IMR-90 (cell line): ENCODE data around the gene COL5A1. TPM values are rescaled to one million over a fixed set of nuclear protein-coding genes. Genes with fewer than 3 reads are reported as not detected.

Experiments
- ATAC-seq: fragments of 200-7000 bp; cut with Tn5 transposase; 2 replicates; pipeline ENCODE4 v1.9.1; 2020; ENCODE audit warnings: low read depth, mild to moderate bottlenecking, moderate library complexity
- BruUV-seq: library from RNA; stranded (reverse); fragments of 400-500 nt; replicated peaks from 2 replicates; lab custom pipeline; 2021; lab: Mats Ljungman, UMichigan
- CTCF ChIA-PET: fragments of 300-600 bp; formaldehyde crosslinking; extraction: SDS; loops from one replicate; lab custom pipeline; 2021; ENCODE audit warnings: antibody characterized with exemption; lab: Yijun Ruan, JAX
- POLR2A ChIA-PET: fragments of 300-600 bp; sonication (Branson Sonifier 250); formaldehyde crosslinking; loops from one replicate; lab custom pipeline; 2022; ENCODE audit warnings: antibody characterized with exemption; ENCODE audit not compliant: unreplicated experiment; lab: Charles Lee
- DNase-seq: peaks from one replicate; pipeline ENCODE4 v3.0.0; 2013
- H2AFZ ChIP-seq: replicated peaks from 2 replicates; pipeline ENCODE3; 2013; ENCODE audit warnings: low read length, mild to moderate bottlenecking; ENCODE audit not compliant: poor library complexity
- H2AK5ac ChIP-seq: 2 replicates; pipeline ENCODE4 v1.6.1; 2013; ENCODE audit warnings: low read depth, low read length, inconsistent platforms
- H2AK9ac ChIP-seq: replicated peaks from 2 replicates; pipeline ENCODE3; 2013; ENCODE audit warnings: mild to moderate bottlenecking, low read depth, low read length, moderate library complexity; ENCODE audit not compliant: poor library complexity
- H2BK120ac ChIP-seq: 2 replicates; pipeline ENCODE4 v1.6.1; 2013; ENCODE audit warnings: low read depth, low read length, inconsistent platforms
- H2BK15ac ChIP-seq: 3 replicates; pipeline ENCODE4 v1.6.1; 2013; ENCODE audit warnings: low read depth, low read length, inconsistent platforms
- H2BK20ac ChIP-seq: 2 replicates; pipeline ENCODE4 v1.6.1; 2013; ENCODE audit warnings: low read depth, mild to moderate bottlenecking, inconsistent platforms, low read length, moderate library complexity
- H2BK5ac ChIP-seq: 2 replicates; pipeline ENCODE4 v1.6.1; 2013; ENCODE audit warnings: mild to moderate bottlenecking, low read depth, low read length, inconsistent platforms; ENCODE audit not compliant: poor library complexity, severe bottlenecking
- H3K14ac ChIP-seq: replicated peaks from 2 replicates; pipeline ENCODE4 v1.6.1; 2013; ENCODE audit warnings: low read depth, low read length, inconsistent platforms
- H3K18ac ChIP-seq: 2 replicates; pipeline ENCODE4 v1.6.1; 2013; ENCODE audit warnings: low read depth, low read length, control low read depth
- H3K23ac ChIP-seq: 2 replicates; pipeline ENCODE4 v1.6.1; 2013; ENCODE audit warnings: low read depth, low read length, inconsistent platforms
- H3K27ac ChIP-seq: 2 replicates; pipeline ENCODE4 v1.5.1; 2013; ENCODE audit warnings: mild to moderate bottlenecking, control low read depth, low read length; ENCODE audit not compliant: insufficient read depth
- H3K27me3 ChIP-seq: 2 replicates; pipeline ENCODE4 v1.6.1; 2013; ENCODE audit warnings: low read length; ENCODE audit not compliant: control insufficient read depth, insufficient read depth
- H3K36me3 ChIP-seq: 2 replicates; pipeline ENCODE4 v1.6.1; 2013; ENCODE audit warnings: low read length, mixed read lengths; ENCODE audit not compliant: control insufficient read depth, insufficient read depth
- H3K4ac ChIP-seq: 2 replicates; pipeline ENCODE4 v1.6.1; 2013; ENCODE audit warnings: low read depth, low read length, inconsistent platforms
- H3K4me1 ChIP-seq: 2 replicates; pipeline ENCODE4 v1.6.1; 2013; ENCODE audit warnings: low read length, mixed read lengths; ENCODE audit not compliant: control insufficient read depth, insufficient read depth
- H3K4me2 ChIP-seq: 2 replicates; pipeline ENCODE4 v1.6.1; 2013; ENCODE audit warnings: low read depth, mild to moderate bottlenecking, control low read depth, low read length, moderate library complexity
- H3K4me3 ChIP-seq: 2 replicates; pipeline ENCODE4 v1.5.1; 2013; ENCODE audit warnings: low read depth, mild to moderate bottlenecking, control low read depth, low read length, moderate library complexity; ENCODE audit not compliant: insufficient read depth
- H3K56ac ChIP-seq: 2 replicates; pipeline ENCODE4 v1.6.1; 2013; ENCODE audit warnings: low read length, inconsistent platforms; ENCODE audit not compliant: insufficient read depth; ENCODE audit errors: extremely low read depth
- H3K79me1 ChIP-seq, 2 experiments: 2 replicates each; pipeline ENCODE4 v1.6.1; 2013; ENCODE audit warnings: low read length in 2 of 2, inconsistent platforms in 1 of 2, low read depth in 1 of 2
- H3K9ac ChIP-seq: 2 replicates; pipeline ENCODE4 v1.6.1; 2013; ENCODE audit warnings: low read depth, low read length, control low read depth
- H3K9me1 ChIP-seq: 2 replicates; pipeline ENCODE4 v1.6.1; 2013; ENCODE audit warnings: low read length, inconsistent platforms; ENCODE audit not compliant: insufficient read depth
- H3K9me3 ChIP-seq: 2 replicates; pipeline ENCODE4 v1.6.1; 2013; ENCODE audit warnings: low read length; ENCODE audit not compliant: control insufficient read depth, insufficient read depth
- H4K20me1 ChIP-seq: 2 replicates; pipeline ENCODE4 v1.6.1; 2013; ENCODE audit warnings: low read length, inconsistent platforms; ENCODE audit not compliant: insufficient read depth
- H4K5ac ChIP-seq: 2 replicates; pipeline ENCODE4 v1.6.1; 2013; ENCODE audit warnings: mild to moderate bottlenecking, low read depth, low read length, control low read depth
- H4K8ac ChIP-seq, 2 experiments: 2 replicates each; pipeline ENCODE4 v1.6.1; 2013; ENCODE audit warnings: low read depth in 2 of 2, low read length in 2 of 2, control low read depth in 1 of 2, inconsistent platforms in 1 of 2
- H4K91ac ChIP-seq: 2 replicates; pipeline ENCODE4 v1.6.1; 2013; ENCODE audit warnings: low read depth, low read length, inconsistent platforms; ENCODE audit not compliant: insufficient read depth
- BHLHE40 ChIP-seq: fragments of 150-350 bp; IDR thresholded peaks from 2 replicates; pipeline ENCODE4 v1.6.1; 2016; ENCODE audit warnings: mild to moderate bottlenecking, low read depth, low read length
- CEBPB ChIP-seq: IDR thresholded peaks from 2 replicates; pipeline ENCODE4 v1.6.1; 2012; ENCODE audit warnings: low read depth, low read length, improper control_type of control experiment
- CHD1 ChIP-seq: IDR thresholded peaks from 2 replicates; pipeline ENCODE4 v1.6.1; 2012; ENCODE audit warnings: low read depth, low read length, improper control_type of control experiment
- CTCF ChIP-seq: conservative IDR thresholded peaks from 2 replicates; pipeline ENCODE4 v1.5.1; 2012; ENCODE audit warnings: mild to moderate bottlenecking, low read depth, low read length, improper control_type of control experiment
- ELK1 ChIP-seq: fragments of 150-350 bp; IDR thresholded peaks from 2 replicates; pipeline ENCODE4 v1.6.1; 2016; ENCODE audit warnings: low read depth, mild to moderate bottlenecking, low read length, moderate library complexity, borderline replicate concordance
- FOS ChIP-seq: fragments of 150-350 bp; IDR thresholded peaks from 2 replicates; pipeline ENCODE4 v1.6.1; 2016; ENCODE audit warnings: low read depth, low read length
- MAFK ChIP-seq: IDR thresholded peaks from 2 replicates; pipeline ENCODE4 v1.6.1; 2012; ENCODE audit warnings: low read depth, low read length, improper control_type of control experiment
- MAZ ChIP-seq: IDR thresholded peaks from 2 replicates; pipeline ENCODE4 v1.6.1; 2012; ENCODE audit warnings: low read depth, mild to moderate bottlenecking, low read length, improper control_type of control experiment, moderate library complexity, borderline replicate concordance
- MXI1 ChIP-seq: IDR thresholded peaks from 2 replicates; pipeline ENCODE4 v1.6.1; 2012; ENCODE audit warnings: low read depth, mild to moderate bottlenecking, low read length, moderate library complexity, borderline replicate concordance
- NFE2L2 ChIP-seq: fragments of 150-350 bp; IDR thresholded peaks from 2 replicates; pipeline ENCODE4 v1.6.1; 2016; ENCODE audit warnings: low read depth, mild to moderate bottlenecking, low read length
- POLR2A ChIP-seq: IDR thresholded peaks from 2 replicates; pipeline ENCODE4 v1.6.1; 2012; ENCODE audit warnings: mild to moderate bottlenecking, low read depth, low read length
- RAD21 ChIP-seq: IDR thresholded peaks from 2 replicates; pipeline ENCODE4 v1.6.1; 2012; ENCODE audit warnings: low read length, improper control_type of control experiment
- RCOR1 ChIP-seq: IDR thresholded peaks from 2 replicates; pipeline ENCODE4 v1.6.1; 2012; ENCODE audit warnings: mild to moderate bottlenecking, low read length, improper control_type of control experiment; ENCODE audit not compliant: insufficient replicate concordance
- RFX5 ChIP-seq: IDR thresholded peaks from 2 replicates; pipeline ENCODE4 v1.8.0; 2012; ENCODE audit warnings: low read depth, mild to moderate bottlenecking, low read length, moderate library complexity
- SMC3 ChIP-seq: fragments of 150-350 bp; IDR thresholded peaks from 2 replicates; pipeline ENCODE4 v1.6.1; 2016; ENCODE audit warnings: low read depth, mild to moderate bottlenecking, antibody characterized with exemption, low read length, moderate library complexity
- USF2 ChIP-seq: fragments of 150-350 bp; IDR thresholded peaks from 2 replicates; pipeline ENCODE4 v1.6.1; 2017; ENCODE audit warnings: mild to moderate bottlenecking, antibody characterized with exemption, low read length, low read depth
- WGBS, 2 experiments: methylation state at CpG; one replicate each; pipeline versions ENCODE4 v1.1.5 to v1.1.7; 2013; ENCODE audit warnings: missing lambda C conversion rate in 2 of 2; ENCODE audit not compliant: insufficient read length in 1 of 2; ENCODE audit errors: extremely low coverage in 2 of 2; 5-methylcytosine and 5-hydroxymethylcytosine counted together
- dilution Hi-C: fragments of 300-500 bp; cut with HindIII; formaldehyde crosslinking; loops from one replicate; pipeline ENCODE4 v1.14.3; 2018; ENCODE audit warnings: low sequenced_read_pairs; ENCODE audit not compliant: unreplicated experiment
- in situ Hi-C: fragments of 300-500 bp; cut with MboI; formaldehyde crosslinking; loops from 3 replicates; pipeline ENCODE4 v1.14.3; 2019; ENCODE audit warnings: low sequenced_read_pairs, inconsistent platforms, mixed read lengths
- intact Hi-C: fragments of 100-400 bp; cut with micrococcal nuclease; formaldehyde crosslinking; loops from 2 replicates; pipeline ENCODE4 v1.10.0; 2022
- polyA plus RNA-seq, 3 experiments: library from polyadenylated mRNA; depleted of rRNA; stranded (reverse); fragments of >200 nt; gene quantifications; 2 replicates each; pipeline ENCODE4 v1.2.3, GENCODE V29; 2012; ENCODE audit warnings: low replicate concordance in 1 of 3
- total RNA-seq: library from RNA; depleted of rRNA; stranded (reverse); fragments of >200 nt; gene quantifications from 2 replicates; pipeline ENCODE4 v1.2.3, GENCODE V29; 2012

COL5A1 gene
- total and polyA plus RNA-seq, 2 of the 4 experiments (the other 2 are of a cell fraction): 19.2 to 173 TPM

- Histone ChIP-seq H3K9me3 (no peaks in the 10 kb centered on the region), H4K91ac (no peak overlapping the region), H3K56ac (no peak overlapping the region), H3K36me3 (peaks cover 92% of the 10 kb centered on the region), H3K4me2 (no peak overlapping the region), H3K23ac (no peak overlapping the region), H4K20me1 (peaks cover 45% of the 10 kb centered on the region), H2AK9ac (no peak overlapping the region), H3K4ac (no peak overlapping the region), H3K27me3 (no peaks in the 10 kb centered on the region), H2AK5ac (no peak overlapping the region), H3K27ac (no peak overlapping the region), H3K18ac (no peak overlapping the region), H3K4me1 (peaks cover 2% of the 10 kb centered on the region; the same call in 1 of the 2 replicates), H3K4me3 (no peak overlapping the region), H2BK20ac (no peak overlapping the region), H2AFZ (no peak overlapping the region), H2BK15ac (no peak overlapping the region), H3K9me1 (peaks cover 16% of the 10 kb centered on the region), H3K9ac (no peak overlapping the region), H4K5ac (no peak overlapping the region), H2BK5ac (no peak overlapping the region), H3K79me1 (peaks cover 20 to 79% of the 10 kb centered on the region in 2 experiments), H3K14ac (no peak overlapping the region), H4K8ac (no peak overlapping the region), H2BK120ac (no peak overlapping the region)
- in situ Hi-C loops: no loop called here
- ChIA-PET POLR2A (no interaction called here), CTCF (no interaction called here)
- WGBS, 2 experiments: 94% methylated on average over 15 of the region's 21 CpGs; no CpG with 5 or more reads in 1 of the 2 experiments
- BruUV-seq: no TSS peak
- no peak for ATAC-seq
- dilution Hi-C loops: no loop called here
- no peak for TF ChIP-seq ELK1
- no peak for TF ChIP-seq MAZ
- no peak for TF ChIP-seq CEBPB
- no peak for TF ChIP-seq FOS
- TF ChIP-seq CHD1: no peak
- no peak for TF ChIP-seq BHLHE40
- TF ChIP-seq POLR2A: no peak
- no peak for TF ChIP-seq MAFK
- no peak for TF ChIP-seq RAD21
- TF ChIP-seq USF2: no peak
- no peak for TF ChIP-seq MXI1
- TF ChIP-seq NFE2L2: no peak
- TF ChIP-seq CTCF: no peak
- TF ChIP-seq SMC3: no peak
- TF ChIP-seq RCOR1: no peak
- no peak for TF ChIP-seq RFX5
- DNase-seq: no peak
- intact Hi-C loops: no loop called here
Measured at GRCh38 chr9:134750450-134751155, 109.0 kb downstream of the COL5A1 start.
